Fibroblast of pulmonary artery (primary cell): Measurements from ENCODE around the gene CYB5RL.
A peak's percentile ranks its signal among the peaks of the same experiment; 100 is the strongest.

Experiments used
- DNase-seq: peaks from one replicate; pipeline ENCODE4 v3.0.0-alpha.2; 2010; ENCODE audit warnings: low read depth
- H3K4me3 ChIP-seq: replicated peaks from 2 replicates; pipeline ENCODE4 v1.5.1; 2011; ENCODE audit warnings: low read depth, mild to moderate bottlenecking, control low read depth, low read length, moderate library complexity
- TF ChIP-seq, protein P1 (sequence below): IDR thresholded peaks from 2 replicates; pipeline ENCODE4 v1.5.1; 2011; ENCODE audit warnings: mild to moderate bottlenecking, control low read depth, low read length, inconsistent platforms; ENCODE audit errors: missing control alignments

Gene CYB5RL, protein sequence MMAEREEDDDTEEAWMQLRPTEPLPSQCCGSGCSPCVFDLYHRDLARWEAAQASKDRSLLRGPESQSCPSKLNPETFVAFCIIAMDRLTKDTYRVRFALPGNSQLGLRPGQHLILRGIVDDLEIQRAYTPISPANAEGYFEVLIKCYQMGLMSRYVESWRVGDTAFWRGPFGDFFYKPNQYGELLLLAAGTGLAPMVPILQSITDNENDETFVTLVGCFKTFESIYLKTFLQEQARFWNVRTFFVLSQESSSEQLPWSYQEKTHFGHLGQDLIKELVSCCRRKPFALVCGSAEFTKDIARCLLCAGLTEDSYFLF

DNA sequence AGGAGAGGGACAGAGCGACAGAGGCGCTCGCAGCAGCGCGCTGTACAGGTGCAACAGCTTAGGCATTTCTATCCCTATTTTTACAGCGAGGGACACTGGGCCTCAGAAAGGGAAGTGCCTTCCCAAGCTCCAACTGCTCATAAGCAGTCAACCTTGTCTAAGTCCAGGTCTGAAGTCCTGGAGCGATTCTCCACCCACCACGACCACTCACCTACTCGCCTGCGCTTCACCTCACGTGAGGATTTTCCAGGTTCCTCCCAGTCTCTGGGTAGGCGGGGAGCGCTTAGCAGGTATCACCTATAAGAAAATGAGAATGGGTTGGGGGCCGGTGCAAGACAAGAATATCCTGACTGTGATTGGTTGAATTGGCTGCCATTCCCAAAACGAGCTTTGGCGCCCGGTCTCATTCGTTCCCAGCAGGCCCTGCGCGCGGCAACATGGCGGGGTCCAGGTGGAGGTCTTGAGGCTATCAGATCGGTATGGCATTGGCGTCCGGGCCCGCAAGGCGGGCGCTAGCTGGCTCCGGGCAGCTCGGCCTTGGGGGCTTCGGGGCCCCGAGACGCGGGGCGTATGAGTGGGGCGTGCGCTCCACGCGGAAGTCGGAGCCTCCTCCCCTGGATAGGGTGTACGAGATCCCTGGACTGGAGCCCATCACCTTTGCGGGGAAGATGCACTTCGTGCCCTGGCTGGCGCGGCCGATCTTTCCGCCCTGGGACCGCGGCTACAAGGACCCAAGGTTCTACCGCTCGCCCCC lies at the start of gene CYB5RL, which contains the start of gene MRPL37:
Gene CYB5RL (minus strand): TSS at position 266 of the 754 bp plus-strand sequence. CDS start 4,414 bp downstream, outside the sequence.
Gene MRPL37 (plus strand): TSS at position 403 of the 754 bp plus-strand sequence. CDS start 77 bp downstream, at position 480.
- peak within 1 kb of the TSS; percentile 97 for H3K4me3 ChIP-seq
- peak; percentile 98 for DNase-seq
- TF ChIP-seq, protein P1, sequence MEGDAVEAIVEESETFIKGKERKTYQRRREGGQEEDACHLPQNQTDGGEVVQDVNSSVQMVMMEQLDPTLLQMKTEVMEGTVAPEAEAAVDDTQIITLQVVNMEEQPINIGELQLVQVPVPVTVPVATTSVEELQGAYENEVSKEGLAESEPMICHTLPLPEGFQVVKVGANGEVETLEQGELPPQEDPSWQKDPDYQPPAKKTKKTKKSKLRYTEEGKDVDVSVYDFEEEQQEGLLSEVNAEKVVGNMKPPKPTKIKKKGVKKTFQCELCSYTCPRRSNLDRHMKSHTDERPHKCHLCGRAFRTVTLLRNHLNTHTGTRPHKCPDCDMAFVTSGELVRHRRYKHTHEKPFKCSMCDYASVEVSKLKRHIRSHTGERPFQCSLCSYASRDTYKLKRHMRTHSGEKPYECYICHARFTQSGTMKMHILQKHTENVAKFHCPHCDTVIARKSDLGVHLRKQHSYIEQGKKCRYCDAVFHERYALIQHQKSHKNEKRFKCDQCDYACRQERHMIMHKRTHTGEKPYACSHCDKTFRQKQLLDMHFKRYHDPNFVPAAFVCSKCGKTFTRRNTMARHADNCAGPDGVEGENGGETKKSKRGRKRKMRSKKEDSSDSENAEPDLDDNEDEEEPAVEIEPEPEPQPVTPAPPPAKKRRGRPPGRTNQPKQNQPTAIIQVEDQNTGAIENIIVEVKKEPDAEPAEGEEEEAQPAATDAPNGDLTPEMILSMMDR = no peak

DNA sequence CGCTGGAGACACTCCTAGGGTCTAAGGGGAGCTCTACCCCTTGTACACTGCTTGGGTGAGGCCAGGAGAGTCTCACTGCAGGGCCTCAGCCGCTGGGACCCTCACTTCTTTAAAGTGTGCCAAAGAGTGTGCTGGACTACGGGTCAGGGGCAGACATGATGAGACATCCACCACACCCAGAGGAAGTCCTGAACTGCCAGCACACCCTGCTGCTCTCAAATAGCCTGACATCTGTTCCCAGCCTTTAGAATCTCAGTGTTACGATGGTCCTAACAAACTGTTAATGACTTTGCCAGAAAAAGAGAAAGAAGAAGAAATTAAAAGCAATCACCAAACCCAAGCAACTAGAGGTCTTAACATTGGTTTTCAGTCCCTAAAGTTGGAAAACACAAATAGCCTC lies 49.1 kb upstream of the CYB5RL start:
- H3K4me3 ChIP-seq = no peak overlapping the region
- no peak for DNase-seq
- TF ChIP-seq, protein P1 = no peak

DNA sequence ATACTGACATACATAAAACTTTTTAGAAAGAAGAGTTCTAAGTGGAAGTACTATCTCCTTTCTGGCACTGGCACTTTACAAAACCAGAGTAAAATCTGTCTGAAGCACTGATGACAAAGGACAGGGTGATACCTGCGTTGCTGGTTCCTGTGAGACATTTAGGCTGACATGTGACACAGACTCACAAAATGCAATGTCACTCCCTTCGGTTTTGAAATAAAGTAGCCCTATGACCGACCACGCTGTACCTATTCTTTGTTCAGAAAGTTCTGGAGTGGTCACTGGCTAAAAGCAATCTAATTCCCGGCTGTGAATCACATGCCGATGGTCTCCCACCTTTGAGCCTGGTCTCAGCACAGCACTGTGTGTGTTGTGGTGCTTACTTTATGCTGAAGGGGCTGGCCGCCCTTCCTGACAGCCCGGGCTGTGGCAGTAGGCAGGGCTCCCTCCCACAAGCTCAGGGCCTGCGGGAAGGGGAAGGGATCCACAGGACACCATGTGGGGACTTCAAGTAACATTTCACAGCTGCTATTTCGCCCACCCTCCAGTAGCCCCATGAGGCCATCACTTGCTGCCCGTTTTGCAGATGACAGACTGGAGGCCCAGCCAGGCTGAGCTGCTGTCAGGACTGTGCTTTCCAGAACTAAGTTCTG lies 48.2 kb upstream of the CYB5RL start:
- DNase-seq = no peak
- TF ChIP-seq, protein P1 = no peak

DNA sequence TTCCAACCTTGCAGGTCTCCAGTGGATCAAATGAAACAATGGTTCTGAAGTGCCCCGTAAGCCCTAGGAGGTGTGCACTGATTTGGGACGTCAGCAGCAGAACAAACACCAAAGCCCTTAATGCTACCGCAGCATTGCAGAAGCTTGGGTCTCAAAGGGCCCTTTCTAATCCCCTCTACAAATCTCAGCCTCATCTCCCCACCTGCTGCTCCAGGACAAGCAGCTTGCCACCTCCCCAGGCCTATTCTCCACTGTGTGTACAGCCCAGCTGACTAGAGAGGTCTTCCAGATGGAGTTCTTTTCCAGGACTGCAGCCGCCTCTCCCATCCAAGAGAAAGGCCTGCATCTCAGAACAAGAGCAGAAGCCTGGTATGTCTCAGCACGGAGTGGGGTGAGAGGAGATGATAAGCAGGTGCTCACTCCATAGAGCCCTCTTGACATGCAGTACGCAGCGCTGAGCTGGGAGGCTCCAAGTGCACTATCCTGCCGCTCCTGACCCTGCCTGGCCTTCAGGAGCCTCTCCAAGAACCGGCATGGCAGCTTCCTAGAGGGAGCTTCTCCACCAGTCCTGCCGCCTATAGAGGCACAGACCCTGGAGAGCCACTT lies 46.4 kb upstream of the CYB5RL start:
- TF ChIP-seq, protein P1 = no peak
- H3K4me3 ChIP-seq = no peak overlapping the region
- no peak for DNase-seq

More for the DNA sequence above, 48.2 kb upstream of the CYB5RL start:
- H3K4me3 ChIP-seq = no peak overlapping the region

DNA sequence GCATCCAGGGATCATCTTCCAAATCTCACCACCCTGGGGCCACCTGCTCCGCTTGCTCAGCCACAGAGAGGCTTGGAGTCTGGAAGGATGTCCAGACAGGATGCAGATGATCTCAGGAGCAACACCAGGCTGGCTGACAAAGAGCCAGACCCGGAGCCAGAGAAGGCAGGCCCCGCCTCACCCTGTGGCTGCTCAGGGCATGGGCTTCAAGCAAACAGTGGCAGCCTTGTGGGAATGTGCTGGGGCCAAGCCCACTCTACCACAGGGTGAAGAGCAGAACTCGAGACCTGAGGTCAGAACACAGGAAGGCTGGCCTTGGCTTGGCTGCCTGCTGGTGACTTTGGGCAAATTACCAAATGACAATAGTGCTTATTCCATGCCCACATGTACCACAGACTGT lies 45.7 kb upstream of the CYB5RL start:
- H3K4me3 ChIP-seq = no peak overlapping the region
- DNase-seq = no peak
- TF ChIP-seq, protein P1 = no peak

DNA sequence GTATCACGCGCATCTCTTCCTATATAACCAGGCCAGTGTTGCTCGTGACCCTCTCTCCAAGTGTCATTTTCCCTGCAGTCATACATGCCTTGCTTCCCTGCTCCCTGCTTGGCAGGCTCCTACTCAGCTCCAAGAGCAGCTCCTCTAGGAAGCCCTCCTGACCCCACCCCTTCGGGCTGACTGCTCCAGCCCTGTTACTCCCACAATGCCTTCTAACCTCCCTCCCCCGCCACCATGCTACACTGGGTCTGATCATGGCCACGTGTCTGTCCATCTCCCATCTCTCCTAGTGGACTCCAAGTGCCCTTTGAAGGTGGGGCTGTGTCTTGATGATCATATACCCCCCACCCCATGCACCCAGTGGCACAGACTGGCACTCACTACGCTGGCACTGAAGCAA lies 44.8 kb upstream of the CYB5RL start:
- TF ChIP-seq, protein P1 = no peak
- H3K4me3 ChIP-seq = no peak overlapping the region
- DNase-seq = no peak
